ENCODE measurements around the gene C2orf72.

DNA sequence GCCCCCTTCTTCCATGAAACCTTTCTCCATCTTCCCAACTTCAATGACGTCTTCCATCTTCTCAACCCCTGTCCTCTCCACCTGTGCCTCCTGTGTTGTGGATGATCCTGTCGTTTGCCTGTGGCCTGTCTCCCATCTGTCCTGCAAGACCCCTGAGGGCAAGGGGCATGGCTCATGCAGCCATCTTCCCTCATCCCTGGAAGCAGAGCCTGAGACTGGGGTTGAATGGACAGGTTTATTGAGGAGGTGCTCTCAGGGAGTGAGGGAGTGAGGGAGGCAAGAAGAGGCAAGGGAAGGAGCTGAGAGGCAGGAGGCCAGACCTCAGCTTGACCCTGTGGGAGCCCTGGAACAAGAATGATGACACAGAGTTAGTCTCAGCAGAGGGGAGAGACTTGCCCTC is 34.1 kb upstream of the C2orf72 start:
- TF ChIP-seq, protein P1, sequence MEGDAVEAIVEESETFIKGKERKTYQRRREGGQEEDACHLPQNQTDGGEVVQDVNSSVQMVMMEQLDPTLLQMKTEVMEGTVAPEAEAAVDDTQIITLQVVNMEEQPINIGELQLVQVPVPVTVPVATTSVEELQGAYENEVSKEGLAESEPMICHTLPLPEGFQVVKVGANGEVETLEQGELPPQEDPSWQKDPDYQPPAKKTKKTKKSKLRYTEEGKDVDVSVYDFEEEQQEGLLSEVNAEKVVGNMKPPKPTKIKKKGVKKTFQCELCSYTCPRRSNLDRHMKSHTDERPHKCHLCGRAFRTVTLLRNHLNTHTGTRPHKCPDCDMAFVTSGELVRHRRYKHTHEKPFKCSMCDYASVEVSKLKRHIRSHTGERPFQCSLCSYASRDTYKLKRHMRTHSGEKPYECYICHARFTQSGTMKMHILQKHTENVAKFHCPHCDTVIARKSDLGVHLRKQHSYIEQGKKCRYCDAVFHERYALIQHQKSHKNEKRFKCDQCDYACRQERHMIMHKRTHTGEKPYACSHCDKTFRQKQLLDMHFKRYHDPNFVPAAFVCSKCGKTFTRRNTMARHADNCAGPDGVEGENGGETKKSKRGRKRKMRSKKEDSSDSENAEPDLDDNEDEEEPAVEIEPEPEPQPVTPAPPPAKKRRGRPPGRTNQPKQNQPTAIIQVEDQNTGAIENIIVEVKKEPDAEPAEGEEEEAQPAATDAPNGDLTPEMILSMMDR (IDR thresholded peaks at IDR 0.05; ENCODE audit: insufficient read depth, low read depth, low read length): no peak
- no peak for TF ChIP-seq EZH2 (IDR thresholded peaks at IDR 0.05; ENCODE audit: insufficient read depth, low read length)

Measured in astrocyte (in vitro differentiated cells and primary cell).